NB4 (cell line): ENCODE measurements around the gene ZNF143.
"Not testable (repeated sequence)": the region's sequence is repeated elsewhere in the genome, so short reads cannot be mapped to it uniquely, and the experiment has no call there.

Experiments used
- CTCF ChIP-seq: IDR thresholded peaks from one replicate; pipeline ENCODE4 v1.5.1; 2012; ENCODE audit warnings: low read depth, low read length
- POLR2A ChIP-seq: IDR thresholded peaks from 2 replicates; pipeline ENCODE4 v1.6.1; 2011; ENCODE audit warnings: mild to moderate bottlenecking; ENCODE audit not compliant: insufficient read length; ENCODE audit errors: extremely low read depth

DNA sequence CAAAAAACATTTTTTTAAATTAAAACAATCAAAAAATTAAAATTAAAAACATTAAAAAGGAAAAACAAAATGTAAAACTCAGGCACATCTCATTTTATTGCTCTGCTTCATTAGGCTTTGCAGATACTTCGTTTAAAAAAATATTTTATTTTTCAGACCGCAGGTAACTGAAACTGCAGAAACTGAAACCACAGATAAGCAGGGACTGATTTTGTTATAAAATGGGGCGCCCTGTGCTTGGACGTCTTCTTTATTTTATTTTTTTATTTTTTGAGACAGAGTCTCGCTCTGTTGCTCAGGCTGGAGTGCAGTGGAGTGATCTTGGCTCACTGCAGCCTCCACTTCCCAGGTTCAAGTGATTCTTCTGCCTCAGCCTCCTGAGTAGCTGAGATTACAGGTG lies 88.4 kb downstream of the ZNF143 start:
- TF ChIP-seq POLR2A, CTCF: not testable (repeated sequence)
